ENCODE data around the gene ASTL.

DNA sequence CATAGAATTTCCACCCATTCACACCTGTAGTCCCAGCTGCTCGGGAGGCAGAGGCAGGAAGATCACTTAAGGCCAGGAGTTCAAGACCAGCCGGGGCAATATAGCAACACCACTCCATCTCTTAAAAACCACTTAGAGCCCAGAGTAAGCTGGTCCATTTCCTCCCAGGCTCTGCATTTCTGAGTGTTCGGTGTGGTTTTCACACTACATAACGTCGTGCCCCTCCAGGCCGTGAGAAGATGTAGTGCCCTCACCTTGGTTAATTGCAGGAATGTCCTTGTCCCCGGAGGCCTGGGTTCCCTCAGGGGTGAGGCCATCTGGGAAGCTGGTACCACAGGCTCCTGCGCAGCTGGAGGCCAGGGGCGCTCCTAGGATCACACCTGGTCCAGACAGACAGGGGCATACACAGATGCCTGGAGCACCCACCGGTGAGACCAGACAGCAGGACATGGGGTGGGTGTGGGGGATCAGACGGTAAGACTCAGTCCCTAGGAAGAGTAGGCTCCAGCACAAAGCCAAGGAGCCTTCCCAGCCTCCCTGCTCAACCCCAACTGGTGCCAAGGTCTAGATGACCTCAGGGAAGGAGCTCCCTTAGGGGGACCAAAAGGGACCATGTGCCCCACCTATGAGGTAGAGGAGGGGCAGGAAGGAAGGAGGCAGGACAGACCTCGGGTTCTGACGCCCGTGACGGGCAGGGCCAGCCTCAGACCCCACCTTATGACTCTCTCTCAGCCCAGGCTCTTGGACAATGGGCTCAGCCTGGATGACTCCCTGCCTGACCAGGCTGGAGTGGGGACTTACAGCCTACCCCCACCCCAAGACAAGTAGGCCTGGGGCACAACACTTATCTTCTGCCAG is 752 bp downstream of the ASTL start:
- TF ChIP-seq, protein P1, sequence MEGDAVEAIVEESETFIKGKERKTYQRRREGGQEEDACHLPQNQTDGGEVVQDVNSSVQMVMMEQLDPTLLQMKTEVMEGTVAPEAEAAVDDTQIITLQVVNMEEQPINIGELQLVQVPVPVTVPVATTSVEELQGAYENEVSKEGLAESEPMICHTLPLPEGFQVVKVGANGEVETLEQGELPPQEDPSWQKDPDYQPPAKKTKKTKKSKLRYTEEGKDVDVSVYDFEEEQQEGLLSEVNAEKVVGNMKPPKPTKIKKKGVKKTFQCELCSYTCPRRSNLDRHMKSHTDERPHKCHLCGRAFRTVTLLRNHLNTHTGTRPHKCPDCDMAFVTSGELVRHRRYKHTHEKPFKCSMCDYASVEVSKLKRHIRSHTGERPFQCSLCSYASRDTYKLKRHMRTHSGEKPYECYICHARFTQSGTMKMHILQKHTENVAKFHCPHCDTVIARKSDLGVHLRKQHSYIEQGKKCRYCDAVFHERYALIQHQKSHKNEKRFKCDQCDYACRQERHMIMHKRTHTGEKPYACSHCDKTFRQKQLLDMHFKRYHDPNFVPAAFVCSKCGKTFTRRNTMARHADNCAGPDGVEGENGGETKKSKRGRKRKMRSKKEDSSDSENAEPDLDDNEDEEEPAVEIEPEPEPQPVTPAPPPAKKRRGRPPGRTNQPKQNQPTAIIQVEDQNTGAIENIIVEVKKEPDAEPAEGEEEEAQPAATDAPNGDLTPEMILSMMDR (IDR thresholded peaks at IDR 0.05; ENCODE audit: insufficient read depth, low read length): no peak
- TF ChIP-seq, protein P2, sequence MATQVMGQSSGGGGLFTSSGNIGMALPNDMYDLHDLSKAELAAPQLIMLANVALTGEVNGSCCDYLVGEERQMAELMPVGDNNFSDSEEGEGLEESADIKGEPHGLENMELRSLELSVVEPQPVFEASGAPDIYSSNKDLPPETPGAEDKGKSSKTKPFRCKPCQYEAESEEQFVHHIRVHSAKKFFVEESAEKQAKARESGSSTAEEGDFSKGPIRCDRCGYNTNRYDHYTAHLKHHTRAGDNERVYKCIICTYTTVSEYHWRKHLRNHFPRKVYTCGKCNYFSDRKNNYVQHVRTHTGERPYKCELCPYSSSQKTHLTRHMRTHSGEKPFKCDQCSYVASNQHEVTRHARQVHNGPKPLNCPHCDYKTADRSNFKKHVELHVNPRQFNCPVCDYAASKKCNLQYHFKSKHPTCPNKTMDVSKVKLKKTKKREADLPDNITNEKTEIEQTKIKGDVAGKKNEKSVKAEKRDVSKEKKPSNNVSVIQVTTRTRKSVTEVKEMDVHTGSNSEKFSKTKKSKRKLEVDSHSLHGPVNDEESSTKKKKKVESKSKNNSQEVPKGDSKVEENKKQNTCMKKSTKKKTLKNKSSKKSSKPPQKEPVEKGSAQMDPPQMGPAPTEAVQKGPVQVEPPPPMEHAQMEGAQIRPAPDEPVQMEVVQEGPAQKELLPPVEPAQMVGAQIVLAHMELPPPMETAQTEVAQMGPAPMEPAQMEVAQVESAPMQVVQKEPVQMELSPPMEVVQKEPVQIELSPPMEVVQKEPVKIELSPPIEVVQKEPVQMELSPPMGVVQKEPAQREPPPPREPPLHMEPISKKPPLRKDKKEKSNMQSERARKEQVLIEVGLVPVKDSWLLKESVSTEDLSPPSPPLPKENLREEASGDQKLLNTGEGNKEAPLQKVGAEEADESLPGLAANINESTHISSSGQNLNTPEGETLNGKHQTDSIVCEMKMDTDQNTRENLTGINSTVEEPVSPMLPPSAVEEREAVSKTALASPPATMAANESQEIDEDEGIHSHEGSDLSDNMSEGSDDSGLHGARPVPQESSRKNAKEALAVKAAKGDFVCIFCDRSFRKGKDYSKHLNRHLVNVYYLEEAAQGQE (IDR thresholded peaks at IDR 0.05; ENCODE audit: insufficient replicate concordance, low read depth): no peak
- no peak for TF ChIP-seq POLR2AphosphoS5 (IDR thresholded peaks at IDR 0.05; ENCODE audit: low read depth)

Data from HL-60 (cell line).